Loucy (cell line): ENCODE measurements around the gene CAMTA1.

ENCODE experiments used
- CTCF ChIP-seq: fragments of 200-600 bp; sonication (generic); conservative IDR thresholded peaks from 2 replicates; pipeline ENCODE4 v1.5.1; 2014; ENCODE audit warnings: mild to moderate bottlenecking, antibody characterized with exemption, low read length
- EZH2phosphoT487 ChIP-seq: fragments of 200-600 bp; IDR thresholded peaks from 2 replicates; pipeline ENCODE4 v1.6.1; 2018; ENCODE audit warnings: antibody characterized with exemption, mild to moderate bottlenecking, moderate library complexity, borderline replicate concordance

DNA sequence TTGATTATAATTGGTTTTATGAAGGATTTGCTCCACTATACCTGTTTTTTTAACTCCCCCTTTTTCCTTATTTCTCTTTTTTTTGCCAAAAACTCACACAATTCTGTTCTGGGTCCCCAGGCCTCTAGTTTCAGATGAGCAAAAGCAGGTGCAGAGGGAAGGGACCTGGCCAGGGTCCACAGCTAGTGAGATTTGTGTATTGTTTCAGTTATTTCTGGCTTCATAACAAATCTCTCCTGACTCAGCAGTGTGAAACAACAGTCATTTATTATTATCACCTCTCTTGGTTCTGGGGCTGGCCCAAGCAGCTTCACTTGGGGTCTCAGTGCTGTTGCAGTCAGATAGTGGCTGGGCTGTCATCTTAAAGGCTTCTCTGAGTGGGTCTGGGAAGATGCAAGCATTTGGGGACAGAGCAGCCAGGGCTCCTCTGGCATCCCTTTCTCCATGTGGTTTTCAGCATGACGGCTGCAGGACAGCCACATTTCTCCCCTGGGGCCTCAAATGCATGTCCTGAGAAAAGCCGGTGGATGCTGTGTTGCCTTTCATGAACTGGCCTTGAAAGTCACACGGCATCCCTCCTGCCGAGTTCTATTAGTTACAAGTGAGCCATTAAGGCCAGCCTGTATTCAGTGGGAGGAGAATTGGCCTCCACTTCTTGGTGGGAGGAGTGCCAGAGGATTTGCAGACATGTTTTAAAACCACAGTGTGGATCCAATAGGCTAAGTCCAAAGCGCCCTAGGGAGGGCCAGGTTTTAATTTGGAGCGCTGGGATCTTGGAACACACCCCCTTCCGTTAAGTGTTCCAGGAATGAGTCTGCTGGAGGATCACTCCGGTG is 137.1 kb downstream of the CAMTA1 start:
- TF ChIP-seq CTCF (no peak), EZH2phosphoT487 (no peak)
